ENCODE data around the gene LUC7L2.
"Not testable (repeated sequence)": the region's sequence is repeated elsewhere in the genome, so short reads cannot be mapped to it uniquely, and the experiment has no call there.

The LUC7L2 gene

GRCh38 chr7:139359366-139360209 lies at the start of gene LUC7L2:
Gene LUC7L2 (plus strand): TSS chr7:139359894. CDS start chr7:139360262, 368 bp downstream.
- no peak for TF ChIP-seq FOXP2 (optimal IDR thresholded peaks at IDR 0.05; ENCODE audit: control extremely low read depth, extremely low read length, insufficient read depth)
- no peak for TF ChIP-seq EZH2 (IDR thresholded peaks at IDR 0.05)
- peak; percentile 98 for TF ChIP-seq POLR2AphosphoS5 (IDR thresholded peaks at IDR 0.05; ENCODE audit: borderline replicate concordance, low read depth, low read length)
- Histone ChIP-seq H3K36me3 (ENCODE audit: insufficient read depth, low read length) (peaks cover 20% of the 10 kb centered on the region), H3K9me3 (ENCODE audit: low read depth, low read length) (no peaks in the 10 kb centered on the region), H3K4me3 (peak within 1 kb of the TSS; percentile 99), H3K9ac (ENCODE audit: insufficient read length) (peak within 1 kb of the TSS; percentile 96), H3K27ac (peak within 1 kb of the TSS; percentile 96)
- DNase-seq (ENCODE audit: low read depth, low spot score), result peak; percentile 97

- no peak for DNase-seq (ENCODE audit: low read depth, low spot score)
- Histone ChIP-seq H3K9ac (ENCODE audit: insufficient read length) (no peak overlapping the region), H3K9me3 (ENCODE audit: low read depth, low read length) (no peaks in the 10 kb centered on the region), H3K27ac (no peak overlapping the region), H3K36me3 (ENCODE audit: insufficient read depth, low read length) (no peaks in the 10 kb centered on the region), H3K4me3 (no peak overlapping the region)
- no peak for TF ChIP-seq EZH2 (IDR thresholded peaks at IDR 0.05)
- no peak for TF ChIP-seq FOXP2 (optimal IDR thresholded peaks at IDR 0.05; ENCODE audit: control extremely low read depth, extremely low read length, insufficient read depth)
- no peak for TF ChIP-seq POLR2AphosphoS5 (IDR thresholded peaks at IDR 0.05; ENCODE audit: borderline replicate concordance, low read depth, low read length)
Measured at GRCh38 chr7:139317939-139318505, 41.7 kb upstream of the LUC7L2 start.

GRCh38 chr7:139321071-139321745 lies 38.5 kb upstream of the LUC7L2 start:
- H3K4me3 ChIP-seq, result no peak overlapping the region
- no peaks in the 10 kb centered on the region for H3K36me3 ChIP-seq (ENCODE audit: insufficient read depth, low read length)
- no peak for DNase-seq (ENCODE audit: low read depth, low spot score)
- H3K27ac ChIP-seq, result no peak overlapping the region
- H3K9ac ChIP-seq (ENCODE audit: insufficient read length), result no peak overlapping the region
- TF ChIP-seq POLR2AphosphoS5 (IDR thresholded peaks at IDR 0.05; ENCODE audit: borderline replicate concordance, low read depth, low read length) (no peak), EZH2 (IDR thresholded peaks at IDR 0.05) (no peak), FOXP2 (optimal IDR thresholded peaks at IDR 0.05; ENCODE audit: control extremely low read depth, extremely low read length, insufficient read depth) (no peak)
- H3K9me3 ChIP-seq (ENCODE audit: low read depth, low read length), result no peaks in the 10 kb centered on the region

GRCh38 chr7:139324709-139325108 lies 35.0 kb upstream of the LUC7L2 start:
- H3K9ac ChIP-seq (ENCODE audit: insufficient read length); H3K9me3 ChIP-seq (ENCODE audit: low read depth, low read length); H3K36me3 ChIP-seq (ENCODE audit: insufficient read depth, low read length); H3K27ac ChIP-seq; H3K4me3 ChIP-seq; DNase-seq (ENCODE audit: low read depth, low spot score): not testable (repeated sequence)

- Histone ChIP-seq H3K27ac (no peak overlapping the region), H3K36me3 (ENCODE audit: insufficient read depth, low read length) (no peaks in the 10 kb centered on the region), H3K9ac (ENCODE audit: insufficient read length) (no peak overlapping the region), H3K4me3 (no peak overlapping the region), H3K9me3 (ENCODE audit: low read depth, low read length) (no peaks in the 10 kb centered on the region)
- no peak for DNase-seq (ENCODE audit: low read depth, low spot score)
- TF ChIP-seq POLR2AphosphoS5 (IDR thresholded peaks at IDR 0.05; ENCODE audit: borderline replicate concordance, low read depth, low read length), result no peak
- TF ChIP-seq FOXP2 (optimal IDR thresholded peaks at IDR 0.05; ENCODE audit: control extremely low read depth, extremely low read length, insufficient read depth), result no peak
- TF ChIP-seq EZH2 (IDR thresholded peaks at IDR 0.05), result no peak
Measured at GRCh38 chr7:139328375-139328774, 31.3 kb upstream of the LUC7L2 start.

GRCh38 chr7:139329119-139329518 lies 30.6 kb upstream of the LUC7L2 start:
- TF ChIP-seq POLR2AphosphoS5 (IDR thresholded peaks at IDR 0.05; ENCODE audit: borderline replicate concordance, low read depth, low read length), result no peak
- no peak for TF ChIP-seq FOXP2 (optimal IDR thresholded peaks at IDR 0.05; ENCODE audit: control extremely low read depth, extremely low read length, insufficient read depth)
- no peak overlapping the region for H3K27ac ChIP-seq
- H3K36me3 ChIP-seq (ENCODE audit: insufficient read depth, low read length), result no peaks in the 10 kb centered on the region
- DNase-seq (ENCODE audit: low read depth, low spot score), result no peak
- no peak overlapping the region for H3K4me3 ChIP-seq
- H3K9ac ChIP-seq (ENCODE audit: insufficient read length), result no peak overlapping the region
- no peaks in the 10 kb centered on the region for H3K9me3 ChIP-seq (ENCODE audit: low read depth, low read length)

- H3K4me3 ChIP-seq, result no peak overlapping the region
- TF ChIP-seq EZH2 (IDR thresholded peaks at IDR 0.05), result no peak
- TF ChIP-seq FOXP2 (optimal IDR thresholded peaks at IDR 0.05; ENCODE audit: control extremely low read depth, extremely low read length, insufficient read depth), result no peak
- no peak for TF ChIP-seq POLR2AphosphoS5 (IDR thresholded peaks at IDR 0.05; ENCODE audit: borderline replicate concordance, low read depth, low read length)
- no peak overlapping the region for H3K9ac ChIP-seq (ENCODE audit: insufficient read length)
- no peaks in the 10 kb centered on the region for H3K36me3 ChIP-seq (ENCODE audit: insufficient read depth, low read length)
- no peak overlapping the region for H3K27ac ChIP-seq
- no peak for DNase-seq (ENCODE audit: low read depth, low spot score)
- H3K9me3 ChIP-seq (ENCODE audit: low read depth, low read length), result no peaks in the 10 kb centered on the region
Measured at GRCh38 chr7:139330333-139331030, 29.2 kb upstream of the LUC7L2 start.
